GM18907 (cell line): ENCODE measurements around the gene FPGT.
"Not testable (repeated sequence)": the region's sequence is repeated elsewhere in the genome, so short reads cannot be mapped to it uniquely, and the experiment has no call there.

ENCODE experiments used
- ATAC-seq: cut with Tn5 transposase; IDR thresholded peaks from one replicate; pipeline ENCODE4 v1.9.1; 2021; ENCODE audit warnings: mild to moderate bottlenecking, moderate library complexity; ENCODE audit not compliant: unreplicated experiment

The FPGT gene

DNA sequence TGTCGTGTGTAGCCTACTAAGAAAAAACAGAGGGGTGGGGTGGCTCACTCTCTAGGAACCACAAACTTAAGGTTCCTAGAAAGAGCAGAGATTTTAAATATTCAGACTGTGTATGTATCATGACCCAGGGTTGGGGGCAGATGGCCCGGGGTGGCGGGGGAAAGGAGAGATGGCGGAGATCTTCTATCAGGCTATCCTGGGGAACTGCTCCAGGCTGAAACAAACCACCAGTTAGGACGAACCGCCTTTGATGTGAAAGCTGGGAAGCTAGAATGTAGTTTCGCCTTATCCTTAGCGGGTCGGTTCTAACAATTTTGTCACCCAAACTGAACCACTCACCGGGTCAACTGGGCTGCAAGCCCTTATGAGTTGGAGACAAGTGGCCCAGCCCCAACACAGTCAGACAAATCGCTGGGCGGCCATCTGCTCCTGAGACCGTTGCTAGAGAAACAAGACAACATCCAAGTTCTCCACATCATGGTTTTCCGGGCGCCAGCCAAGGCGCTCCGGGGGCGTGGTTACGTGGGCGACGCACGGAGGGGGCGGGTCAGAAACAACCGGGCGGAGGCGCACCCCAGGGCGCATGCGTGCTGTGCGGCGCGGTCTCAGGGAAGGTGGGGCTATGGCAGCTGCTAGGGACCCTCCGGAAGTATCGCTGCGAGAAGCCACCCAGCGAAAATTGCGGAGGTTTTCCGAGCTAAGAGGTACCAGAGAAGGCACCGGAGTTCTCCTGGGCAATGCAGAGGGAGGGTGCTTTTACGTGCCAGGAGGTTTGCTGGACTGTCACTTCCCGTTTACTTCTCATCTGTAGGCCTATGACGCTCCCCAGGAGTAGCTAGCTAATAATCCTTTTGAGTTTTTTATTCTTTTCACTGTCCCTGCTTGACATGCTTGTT is at the start of gene FPGT, which contains the start of gene LRRIQ3:
TSS of gene FPGT (plus strand) at position 586 of the 896 bp plus-strand sequence. CDS start at position 623, 37 bp downstream.
TSS of gene LRRIQ3 (minus strand) at position 520 of the 896 bp plus-strand sequence. CDS start 14,492 bp downstream, outside the sequence.
- peak; percentile 97 for ATAC-seq

GRCh38 chr1:74160046-74160445 is 38.0 kb upstream of the FPGT start:
- no peak for ATAC-seq

GRCh38 chr1:74161497-74161896 is 36.5 kb upstream of the FPGT start:
- no peak for ATAC-seq

GRCh38 chr1:74162333-74162732 is 35.7 kb upstream of the FPGT start:
- ATAC-seq: no peak

DNA sequence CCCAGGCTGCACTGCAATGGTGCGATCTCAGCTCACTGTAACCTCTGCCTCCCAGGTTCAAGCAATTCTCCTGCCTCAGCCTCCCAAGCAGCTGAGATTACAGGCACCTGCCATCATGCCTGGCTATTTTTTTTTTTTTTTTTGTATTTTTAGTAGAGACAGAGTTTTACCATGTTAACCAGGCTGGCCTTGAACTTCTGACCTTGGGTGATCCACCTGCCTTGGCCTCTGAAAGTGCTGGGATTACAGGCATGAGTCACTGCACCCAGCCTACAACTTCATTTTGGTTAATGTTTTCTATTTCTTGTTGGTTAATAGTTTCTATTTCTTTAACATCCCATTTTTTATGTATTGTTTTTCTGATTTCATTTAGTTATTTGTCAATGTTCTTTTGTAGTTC is 23.6 kb upstream of the FPGT start:
- not testable (repeated sequence) for ATAC-seq

DNA sequence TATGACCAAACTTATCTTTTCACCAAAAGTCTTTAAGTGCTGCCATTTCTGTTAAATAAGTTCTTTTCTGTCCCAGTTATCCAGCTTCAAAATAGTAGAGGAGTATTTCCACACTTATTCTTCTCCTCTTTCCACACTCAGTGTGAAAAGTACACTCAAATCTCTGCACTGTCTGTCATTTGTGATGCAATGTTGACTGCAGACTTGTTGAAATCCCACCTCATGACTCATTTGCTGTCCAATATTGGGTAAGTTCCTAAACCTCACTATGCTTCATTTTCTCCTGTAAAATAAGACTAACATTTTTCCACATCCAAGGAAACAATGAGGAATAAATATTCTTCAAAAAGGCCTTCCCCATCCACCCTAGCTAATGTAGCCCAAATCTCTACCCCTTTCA is 17.6 kb upstream of the FPGT start:
- no peak for ATAC-seq

DNA sequence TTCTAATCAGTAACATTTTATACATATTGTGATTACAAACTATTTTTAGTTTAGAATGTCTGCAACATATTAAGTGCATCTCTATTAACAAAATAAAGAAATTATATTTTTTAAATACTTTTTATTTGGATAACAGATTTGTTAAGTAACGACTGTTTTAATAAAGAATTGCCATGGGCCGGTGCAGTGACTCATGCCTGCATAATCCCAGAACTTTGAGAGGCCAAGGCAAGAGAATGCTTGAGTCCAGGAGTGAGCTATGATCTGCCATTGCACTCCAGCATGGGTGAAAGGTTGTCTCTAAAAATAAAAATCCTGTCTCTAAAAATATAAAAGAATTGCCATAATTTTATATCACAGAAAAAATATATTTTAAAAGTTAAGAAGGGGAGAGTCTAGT is 4.1 kb upstream of the FPGT start:
- no peak for ATAC-seq

GRCh38 chr1:74195339-74195738 is 2.7 kb upstream of the FPGT start:
- ATAC-seq: no peak

GRCh38 chr1:74197255-74197654 is 787 bp upstream of the FPGT start:
- no peak for ATAC-seq

DNA sequence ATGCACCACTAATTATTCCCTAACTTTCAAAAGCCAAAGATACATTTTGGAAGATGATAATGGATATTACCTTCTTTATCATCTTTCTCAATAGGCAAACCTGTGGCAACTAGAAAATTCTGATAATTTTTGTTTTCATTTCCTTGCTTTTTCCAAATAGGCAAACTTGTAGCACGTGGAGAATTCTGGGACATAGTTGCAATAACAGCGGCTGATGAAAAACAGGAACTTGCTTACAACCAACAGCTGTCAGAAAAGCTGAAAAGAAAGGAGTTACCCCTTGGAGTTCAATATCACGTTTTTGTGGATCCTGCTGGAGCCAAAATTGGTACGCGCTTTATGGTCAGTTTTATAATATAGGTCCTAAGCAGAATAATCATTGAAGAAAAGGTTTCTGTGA is 1.5 kb downstream of the FPGT start:
- ATAC-seq: no peak

- ATAC-seq: no peak
These were observed 7.2 kb downstream of the FPGT start for GRCh38 chr1:74205266-74205665.

DNA sequence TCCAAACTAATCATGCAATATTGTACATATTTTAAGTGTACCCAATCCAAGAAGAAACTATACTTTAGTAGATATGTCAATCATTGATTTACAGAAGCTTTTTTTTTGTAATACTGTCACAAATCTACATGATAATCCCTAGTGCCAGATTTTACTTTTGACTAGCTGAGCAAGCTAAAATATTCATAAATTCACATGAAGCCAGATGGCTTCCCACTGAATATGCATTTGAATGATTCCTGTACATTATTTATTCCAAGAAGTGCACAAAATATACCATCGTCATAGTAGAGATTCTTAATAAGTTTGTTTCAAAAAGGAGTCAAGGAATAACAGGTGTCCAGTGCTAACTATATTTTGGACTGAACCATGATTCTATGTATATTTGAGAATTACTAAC is 17.2 kb downstream of the FPGT start:
- ATAC-seq: no peak

GRCh38 chr1:74222701-74223100 is 24.7 kb downstream of the FPGT start:
- ATAC-seq: no peak

- ATAC-seq: no peak
These were observed 25.4 kb downstream of the FPGT start for GRCh38 chr1:74223453-74223852.

DNA sequence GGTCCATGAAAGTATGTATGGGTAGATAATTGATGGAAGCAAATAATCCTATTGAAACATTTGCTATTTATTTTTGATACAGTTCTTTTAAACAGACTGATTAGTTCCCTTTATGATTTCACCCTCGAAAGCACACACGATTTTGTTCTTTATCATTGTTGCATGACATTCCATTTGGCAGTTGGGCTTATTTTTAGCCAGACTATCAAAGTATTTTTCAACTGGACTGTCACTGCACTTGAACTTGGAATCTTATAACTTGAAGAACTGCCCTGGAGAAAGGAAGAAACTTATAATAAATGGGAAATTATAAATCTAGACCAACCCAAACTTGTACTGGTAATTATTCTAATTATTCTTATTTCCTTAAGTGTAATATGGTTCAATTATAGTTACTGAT is 37.1 kb downstream of the FPGT start, which contains the start of gene TNNI3K:
TSS of gene TNNI3K (plus strand) at position 235 of the 400 bp plus-strand sequence. CDS start at position 300, 65 bp downstream.
- no peak for ATAC-seq

GRCh38 chr1:74236440-74236839 is 38.4 kb downstream of the FPGT start:
- ATAC-seq: no peak

- ATAC-seq: no peak
These were observed 39.0 kb downstream of the FPGT start for GRCh38 chr1:74237035-74237434.

- no peak for ATAC-seq
These were observed 39.7 kb downstream of the FPGT start for GRCh38 chr1:74237787-74238186.

DNA sequence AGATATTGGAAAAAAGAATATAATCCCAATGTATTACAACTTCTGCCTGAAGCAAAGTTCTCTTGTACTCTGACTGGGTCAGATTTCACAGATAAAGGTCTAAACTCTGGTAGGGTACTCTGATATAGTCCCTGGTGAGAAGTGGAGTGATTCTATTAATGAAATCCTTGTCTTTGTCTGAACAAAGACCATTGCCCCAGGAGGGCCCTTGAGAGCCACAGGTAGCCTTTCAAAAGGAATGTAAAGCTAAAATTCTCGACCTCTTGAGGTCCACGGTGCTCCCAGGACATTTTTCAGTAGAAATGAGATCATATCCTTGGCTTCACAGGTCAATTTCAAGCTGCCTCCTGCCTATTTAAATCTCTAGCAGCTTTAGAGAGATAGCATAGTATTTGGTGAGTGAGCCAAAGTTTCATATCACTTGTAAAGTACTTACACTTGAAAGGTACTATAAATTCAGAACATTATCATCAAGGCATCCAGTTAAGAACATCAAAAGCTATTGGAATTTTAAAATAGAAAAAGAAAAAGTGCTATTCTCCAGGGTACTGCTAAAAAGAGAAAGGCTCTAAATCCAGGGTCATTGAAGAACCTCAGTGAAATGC is 47.2 kb downstream of the FPGT start:
- no peak for ATAC-seq

- no peak for ATAC-seq
These were observed 48.3 kb downstream of the FPGT start for GRCh38 chr1:74246315-74246714.

- no peak for ATAC-seq
These were observed 50.0 kb downstream of the FPGT start for GRCh38 chr1:74247881-74248528.
